ENCODE results near the gene ADAD2. TPM values are rescaled to one million over a fixed set of nuclear protein-coding genes. Genes with fewer than 3 reads are reported as not detected.

The ADAD2 gene
- total and polyA plus RNA-seq, 2 donors (not counting 1 experiment from before 2014, with no cell fraction given), result 0.06 TPM; not detected in 1

GRCh38 chr16:84232969-84233368 is 42.0 kb downstream of the ADAD2 start:
- H3K4me3 ChIP-seq (ENCODE audit: control extremely low read depth in 1 of 5, extremely low read depth in 1 of 5, insufficient read depth in 1 of 5, low read depth in 2 of 5, low read length in 4 of 5), result no peak overlapping the region
- no peak overlapping the region for H3K4me2 ChIP-seq (replicated peaks; ENCODE audit: low read depth, low read length, poor library complexity, severe bottlenecking)
- ChIA-PET CTCF (no interaction called here), POLR2A (no interaction called here)
- 100% methylated on average over 4 of the region's 5 CpGs for WGBS (ENCODE audit: insufficient coverage)
- DNase-seq (no peak), ATAC-seq (ENCODE audit: low read depth) (no peak)
- Mint-ChIP-seq H3K4me1 (no peaks in the 10 kb centered on the region), H3K27me3 (peaks cover 10% of the 10 kb centered on the region), H3K9me3 (ENCODE audit: insufficient read depth) (no peaks in the 10 kb centered on the region), H3K27ac (no peak overlapping the region), H3K4me3 (no peak overlapping the region)
- no peaks in the 10 kb centered on the region for H3K4me1 ChIP-seq (ENCODE audit: control insufficient read depth in 2 of 2, insufficient read depth in 2 of 2, low read length in 2 of 2)
- H3K79me2 ChIP-seq (ENCODE audit: control insufficient read depth, insufficient read depth, low read length), result no peaks in the 10 kb centered on the region
- H2AFZ ChIP-seq (ENCODE audit: insufficient read depth, low read depth, low read length, poor library complexity, severe bottlenecking), result no peak overlapping the region
- no peak overlapping the region for H3K27ac ChIP-seq (ENCODE audit: low read length in 2 of 2)
- no peaks in the 10 kb centered on the region for H3K9me3 ChIP-seq (ENCODE audit: control extremely low read depth in 1 of 3, control insufficient read depth in 2 of 3, insufficient read depth in 1 of 3, low read length in 2 of 3)
- intact Hi-C loops (cut with micrococcal nuclease), result no loop called here
- peaks cover 0 to 3% (median 0%) of the 10 kb centered on the region in 4 experiments for H3K27me3 ChIP-seq (replicated peaks in 1 of 4; ENCODE audit: control extremely low read depth in 1 of 4, control insufficient read depth in 3 of 4, insufficient read depth in 4 of 4, low read length in 3 of 4)
- no peak for TF ChIP-seq EZH2 (IDR thresholded peaks at IDR 0.05; ENCODE audit: borderline replicate concordance, insufficient read depth, low read depth, low read length, poor library complexity, severe bottlenecking)
- H3K9ac ChIP-seq (ENCODE audit: low read length), result no peak overlapping the region
- no peaks in the 10 kb centered on the region for H3K36me3 ChIP-seq (replicated peaks in 1 of 2; ENCODE audit: control extremely low read depth in 1 of 2, control insufficient read depth in 1 of 2, extremely low read depth in 1 of 2, insufficient read depth in 2 of 2, low read length in 1 of 2)
- H4K20me1 ChIP-seq (ENCODE audit: control insufficient read depth, insufficient read depth, low read length, poor library complexity, severe bottlenecking), result no peaks in the 10 kb centered on the region

GRCh38 chr16:84233748-84234147 is 42.8 kb downstream of the ADAD2 start:
- Histone ChIP-seq H3K36me3 (replicated peaks in 1 of 2; ENCODE audit: control extremely low read depth in 1 of 2, control insufficient read depth in 1 of 2, extremely low read depth in 1 of 2, insufficient read depth in 2 of 2, low read length in 1 of 2) (no peaks in the 10 kb centered on the region), H3K4me1 (ENCODE audit: control insufficient read depth in 2 of 2, insufficient read depth in 2 of 2, low read length in 2 of 2) (no peaks in the 10 kb centered on the region), H3K27ac (ENCODE audit: low read length in 2 of 2) (no peak overlapping the region), H3K9me3 (ENCODE audit: control extremely low read depth in 1 of 3, control insufficient read depth in 2 of 3, insufficient read depth in 1 of 3, low read length in 2 of 3) (no peaks in the 10 kb centered on the region), H3K27me3 (replicated peaks in 1 of 4; ENCODE audit: control extremely low read depth in 1 of 4, control insufficient read depth in 3 of 4, insufficient read depth in 4 of 4, low read length in 3 of 4) (peaks cover 0 to 5% (median 0%) of the 10 kb centered on the region in 4 experiments), H2AFZ (ENCODE audit: insufficient read depth, low read depth, low read length, poor library complexity, severe bottlenecking) (no peak overlapping the region), H3K9ac (ENCODE audit: low read length) (no peak overlapping the region), H3K4me3 (ENCODE audit: control extremely low read depth in 1 of 5, extremely low read depth in 1 of 5, insufficient read depth in 1 of 5, low read depth in 2 of 5, low read length in 4 of 5) (no peak overlapping the region), H4K20me1 (ENCODE audit: control insufficient read depth, insufficient read depth, low read length, poor library complexity, severe bottlenecking) (no peaks in the 10 kb centered on the region), H3K79me2 (ENCODE audit: control insufficient read depth, insufficient read depth, low read length) (no peaks in the 10 kb centered on the region), H3K4me2 (replicated peaks; ENCODE audit: low read depth, low read length, poor library complexity, severe bottlenecking) (no peak overlapping the region)
- intact Hi-C loops (cut with micrococcal nuclease), result no loop called here
- POLR2A ChIA-PET, result no interaction called here
- CTCF ChIA-PET, result no interaction called here
- Mint-ChIP-seq H3K4me1 (no peaks in the 10 kb centered on the region), H3K27ac (no peak overlapping the region), H3K4me3 (no peak overlapping the region), H3K27me3 (peaks cover 10% of the 10 kb centered on the region), H3K9me3 (ENCODE audit: insufficient read depth) (no peaks in the 10 kb centered on the region)
- no peak for ATAC-seq (ENCODE audit: low read depth)
- WGBS (ENCODE audit: insufficient coverage), result 72% methylated on average over 7 of the region's 9 CpGs
- DNase-seq, result no peak
- no peak for TF ChIP-seq EZH2 (IDR thresholded peaks at IDR 0.05; ENCODE audit: borderline replicate concordance, insufficient read depth, low read depth, low read length, poor library complexity, severe bottlenecking)
- TF ChIP-seq, protein P1, sequence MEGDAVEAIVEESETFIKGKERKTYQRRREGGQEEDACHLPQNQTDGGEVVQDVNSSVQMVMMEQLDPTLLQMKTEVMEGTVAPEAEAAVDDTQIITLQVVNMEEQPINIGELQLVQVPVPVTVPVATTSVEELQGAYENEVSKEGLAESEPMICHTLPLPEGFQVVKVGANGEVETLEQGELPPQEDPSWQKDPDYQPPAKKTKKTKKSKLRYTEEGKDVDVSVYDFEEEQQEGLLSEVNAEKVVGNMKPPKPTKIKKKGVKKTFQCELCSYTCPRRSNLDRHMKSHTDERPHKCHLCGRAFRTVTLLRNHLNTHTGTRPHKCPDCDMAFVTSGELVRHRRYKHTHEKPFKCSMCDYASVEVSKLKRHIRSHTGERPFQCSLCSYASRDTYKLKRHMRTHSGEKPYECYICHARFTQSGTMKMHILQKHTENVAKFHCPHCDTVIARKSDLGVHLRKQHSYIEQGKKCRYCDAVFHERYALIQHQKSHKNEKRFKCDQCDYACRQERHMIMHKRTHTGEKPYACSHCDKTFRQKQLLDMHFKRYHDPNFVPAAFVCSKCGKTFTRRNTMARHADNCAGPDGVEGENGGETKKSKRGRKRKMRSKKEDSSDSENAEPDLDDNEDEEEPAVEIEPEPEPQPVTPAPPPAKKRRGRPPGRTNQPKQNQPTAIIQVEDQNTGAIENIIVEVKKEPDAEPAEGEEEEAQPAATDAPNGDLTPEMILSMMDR (IDR thresholded peaks at IDR 0.05), result no peak
